ENCODE results near the gene SQSTM1. TPM values are rescaled to one million over a fixed set of nuclear protein-coding genes. Genes with fewer than 3 reads are reported as not detected.
A peak's percentile ranks its signal among the peaks of the same experiment; 100 is the strongest.
"Not testable (repeated sequence)": the region's sequence is repeated elsewhere in the genome, so short reads cannot be mapped to it uniquely, and the experiment has no call there.

SQSTM1 gene
- total RNA-seq, 1 donor from 2014 or later: 447 TPM

DNA sequence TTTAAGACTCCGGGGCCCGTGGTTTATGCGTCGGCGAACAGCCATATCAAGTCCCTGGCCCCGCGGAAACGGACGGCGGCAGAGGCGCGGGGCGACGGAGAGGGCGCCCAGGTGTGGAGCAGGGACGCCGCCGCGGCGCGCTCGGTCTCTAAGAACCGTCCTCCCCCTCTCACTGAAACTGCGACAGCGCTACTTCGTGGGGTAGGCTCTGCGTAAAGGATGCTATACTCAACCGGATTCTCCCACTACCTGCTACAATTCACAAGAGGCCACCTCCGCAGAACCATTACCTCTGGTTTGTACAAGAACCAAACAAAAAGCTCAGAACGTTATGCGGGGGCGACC, 37.5 kb downstream of the SQSTM1 start:
- peak; percentile 22 for DNase-seq (ENCODE audit: low read depth)

DNA sequence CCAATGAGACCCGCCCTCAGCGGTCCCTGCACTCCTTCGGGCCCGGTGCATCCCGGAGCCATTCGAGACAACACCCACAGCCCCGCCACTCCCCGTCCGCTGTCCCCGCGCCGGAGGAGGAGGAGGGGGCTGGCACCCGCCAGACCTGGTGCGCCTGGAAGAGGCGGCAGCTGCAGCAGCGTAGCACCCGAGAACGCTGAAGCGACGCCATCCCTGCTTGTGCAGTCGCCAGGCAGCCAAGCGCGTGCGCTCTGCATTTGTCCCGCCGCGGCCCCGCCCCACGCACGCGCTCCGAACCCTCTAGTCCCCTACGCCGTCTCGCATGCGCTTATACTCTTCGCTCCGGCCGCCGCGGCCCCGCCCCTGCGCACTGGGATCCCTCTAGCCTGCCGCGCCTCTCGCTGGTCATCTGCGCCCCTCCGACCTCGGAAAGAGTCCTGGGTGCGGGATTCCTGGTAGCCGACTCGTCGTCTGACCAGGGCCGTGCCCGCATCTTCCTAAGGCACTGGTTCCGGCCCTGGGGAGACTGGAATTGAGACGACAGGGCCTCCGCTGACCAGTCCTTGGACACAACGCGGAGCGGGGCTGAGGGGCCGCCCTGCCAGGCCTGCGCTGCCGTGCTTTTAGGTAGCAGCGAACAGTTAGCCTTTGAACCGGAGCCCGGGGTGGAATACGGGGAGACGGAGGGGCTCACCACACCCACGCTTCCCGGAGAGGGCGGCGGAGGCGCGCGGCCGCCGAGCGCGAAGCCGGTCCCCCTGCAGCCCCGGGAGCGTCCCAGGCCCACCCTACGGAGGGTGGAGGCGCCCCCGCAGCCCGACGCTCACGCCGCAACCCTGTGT, 38.1 kb downstream of the SQSTM1 start, which contains the start of gene MRNIP:
Gene MRNIP (minus strand): TSS at position 232 of the 842 bp plus-strand sequence. CDS start 21 bp downstream, at position 211.
- DNase-seq (ENCODE audit: low read depth): peak; percentile 78

DNA sequence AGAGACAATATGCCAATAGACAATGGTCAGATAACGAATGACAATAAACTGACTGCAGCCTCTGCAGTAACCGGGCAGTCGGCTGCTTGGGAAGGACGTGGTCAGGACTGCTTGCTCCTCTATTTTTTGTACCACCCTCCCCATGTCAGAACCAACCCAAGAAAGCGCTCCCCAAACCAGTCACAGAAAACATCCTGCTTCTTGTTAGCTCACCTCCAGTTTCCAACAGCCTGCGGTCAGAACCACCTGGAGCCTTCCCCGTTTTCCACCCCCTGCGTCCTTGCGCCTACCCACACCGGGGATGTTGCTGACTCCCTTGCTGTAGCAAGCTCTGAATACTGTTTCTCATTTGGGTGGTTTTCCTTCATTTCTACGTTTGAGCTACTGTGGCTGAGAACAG, 39.6 kb downstream of the SQSTM1 start:
- DNase-seq (ENCODE audit: low read depth): no peak

DNA sequence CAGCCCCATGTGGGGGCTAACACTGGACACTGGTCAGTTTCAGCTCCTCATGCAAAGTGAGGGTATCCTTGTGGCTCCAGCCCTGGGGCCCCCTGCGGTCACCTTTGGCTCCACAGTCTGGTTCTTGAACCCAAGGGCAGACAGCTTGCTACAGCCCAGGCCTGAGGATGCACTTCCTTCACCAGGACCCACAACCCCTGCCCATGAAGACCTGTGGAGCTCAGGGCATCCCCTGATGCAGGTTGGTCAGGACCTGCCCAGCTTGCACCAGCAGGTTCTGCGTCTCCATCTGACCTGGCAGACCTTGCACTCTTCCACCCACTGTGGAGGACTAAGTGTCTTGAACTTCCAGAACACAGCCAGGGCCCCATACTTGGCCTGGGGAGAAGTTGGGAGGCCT, 41.6 kb downstream of the SQSTM1 start:
- no peak for DNase-seq (ENCODE audit: low read depth)

DNA sequence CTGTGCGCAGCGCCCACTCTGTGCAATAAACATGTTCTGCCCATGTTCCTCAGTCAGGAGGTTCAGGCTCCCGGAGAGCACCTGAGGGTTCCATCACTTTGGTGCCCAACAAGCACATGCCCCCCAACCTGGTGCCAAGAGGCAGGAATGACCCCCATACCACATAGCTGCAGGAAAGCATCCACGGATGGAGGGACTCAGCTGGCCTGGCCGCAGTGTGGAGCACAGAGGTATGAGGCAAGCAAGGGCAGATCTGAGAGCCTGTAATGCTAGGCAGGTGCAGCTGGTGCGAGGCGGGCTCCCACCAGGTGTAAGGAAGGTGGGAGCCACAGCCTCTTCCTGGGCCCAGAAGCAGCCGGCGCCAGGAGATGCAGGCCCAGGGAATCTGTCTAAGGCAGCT, 42.2 kb downstream of the SQSTM1 start:
- DNase-seq (ENCODE audit: low read depth): no peak

DNA sequence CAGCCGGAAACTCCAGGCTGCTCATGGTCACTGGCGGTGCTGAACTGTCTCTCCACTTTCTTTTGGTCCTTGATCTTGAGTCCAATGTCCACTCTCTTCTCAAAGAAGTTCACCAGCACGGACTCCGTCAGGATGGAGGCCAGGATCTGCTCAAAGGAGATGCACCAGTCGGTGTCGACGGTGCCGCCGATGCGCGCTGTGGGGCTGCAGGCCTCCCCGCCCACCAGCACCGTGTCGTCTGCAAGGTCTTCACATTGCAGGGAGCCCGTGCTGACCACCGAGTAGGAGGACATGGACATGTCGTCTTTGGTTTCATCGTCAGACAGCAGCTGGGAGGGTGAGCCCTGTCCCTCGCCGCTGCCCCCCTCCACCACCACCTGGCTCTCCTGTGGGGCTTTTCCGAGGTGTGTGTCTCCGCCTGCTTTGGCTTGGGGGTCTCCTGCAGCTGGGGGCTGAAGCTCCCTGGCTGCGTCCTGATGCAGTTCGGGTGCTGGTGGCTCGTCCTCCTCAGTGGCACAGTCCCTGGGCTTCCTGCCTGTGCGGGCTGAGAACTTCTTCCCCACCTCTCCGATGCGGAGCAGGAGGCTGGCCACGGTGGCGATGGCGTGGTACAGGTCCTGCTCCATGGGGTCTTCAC, 42.9 kb downstream of the SQSTM1 start:
- no peak for DNase-seq (ENCODE audit: low read depth)

DNA sequence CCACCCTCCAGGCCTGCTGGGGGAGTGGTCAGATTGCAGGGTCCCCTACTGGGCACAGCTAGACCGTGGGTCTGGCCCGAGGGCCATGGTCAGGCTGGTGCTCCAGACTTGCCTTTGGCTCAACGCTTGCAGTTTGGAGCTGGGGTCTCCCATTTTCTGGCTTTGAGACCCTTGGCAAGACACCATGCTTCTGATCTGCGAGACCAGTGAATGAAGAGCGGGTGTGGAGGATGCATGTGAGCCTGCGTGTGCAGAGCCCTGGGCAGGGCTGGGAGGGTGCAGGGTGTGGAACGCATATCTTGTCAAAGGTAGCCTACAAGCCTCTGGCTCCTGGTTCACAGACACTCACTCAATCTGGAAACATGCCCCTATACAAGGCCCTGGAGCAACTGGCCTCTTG, 44.0 kb downstream of the SQSTM1 start:
- no peak for DNase-seq (ENCODE audit: low read depth)

DNA sequence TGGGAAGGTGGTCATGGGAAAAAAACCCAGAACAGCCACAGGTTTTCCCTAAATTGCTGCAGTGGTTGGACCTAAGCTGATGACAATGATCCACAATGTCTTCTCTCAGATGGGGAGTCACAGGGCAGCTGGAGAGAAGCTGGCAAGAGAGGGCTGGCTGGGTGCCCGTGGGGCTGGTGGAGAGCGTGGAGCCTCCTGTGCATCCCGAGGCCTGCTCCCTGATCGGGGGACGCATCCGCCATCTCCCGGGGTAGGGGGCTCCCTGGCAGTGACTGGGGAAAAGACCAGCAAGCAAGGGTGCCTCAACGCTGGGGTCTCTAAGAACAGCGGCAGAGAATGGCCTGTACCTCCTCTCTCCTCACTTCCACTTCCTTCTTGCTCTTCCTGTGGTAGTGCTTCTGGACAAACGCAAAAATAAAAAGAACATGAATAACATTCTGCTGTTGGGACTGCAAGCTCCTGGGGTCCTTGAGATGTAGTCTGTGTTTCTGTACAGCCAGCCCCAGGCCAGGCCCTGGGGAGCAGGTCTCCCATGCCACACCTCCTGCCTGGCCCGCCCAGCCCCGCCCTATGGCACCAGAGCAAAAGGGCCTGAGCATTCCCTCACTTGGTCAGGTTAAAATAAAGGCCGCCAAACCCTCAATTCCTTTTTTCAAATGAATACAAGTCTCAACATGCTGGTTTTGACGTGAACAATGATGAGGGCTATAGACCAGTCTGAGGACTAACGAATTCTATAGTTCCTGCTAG, 45.0 kb downstream of the SQSTM1 start:
- no peak for DNase-seq (ENCODE audit: low read depth)

DNA sequence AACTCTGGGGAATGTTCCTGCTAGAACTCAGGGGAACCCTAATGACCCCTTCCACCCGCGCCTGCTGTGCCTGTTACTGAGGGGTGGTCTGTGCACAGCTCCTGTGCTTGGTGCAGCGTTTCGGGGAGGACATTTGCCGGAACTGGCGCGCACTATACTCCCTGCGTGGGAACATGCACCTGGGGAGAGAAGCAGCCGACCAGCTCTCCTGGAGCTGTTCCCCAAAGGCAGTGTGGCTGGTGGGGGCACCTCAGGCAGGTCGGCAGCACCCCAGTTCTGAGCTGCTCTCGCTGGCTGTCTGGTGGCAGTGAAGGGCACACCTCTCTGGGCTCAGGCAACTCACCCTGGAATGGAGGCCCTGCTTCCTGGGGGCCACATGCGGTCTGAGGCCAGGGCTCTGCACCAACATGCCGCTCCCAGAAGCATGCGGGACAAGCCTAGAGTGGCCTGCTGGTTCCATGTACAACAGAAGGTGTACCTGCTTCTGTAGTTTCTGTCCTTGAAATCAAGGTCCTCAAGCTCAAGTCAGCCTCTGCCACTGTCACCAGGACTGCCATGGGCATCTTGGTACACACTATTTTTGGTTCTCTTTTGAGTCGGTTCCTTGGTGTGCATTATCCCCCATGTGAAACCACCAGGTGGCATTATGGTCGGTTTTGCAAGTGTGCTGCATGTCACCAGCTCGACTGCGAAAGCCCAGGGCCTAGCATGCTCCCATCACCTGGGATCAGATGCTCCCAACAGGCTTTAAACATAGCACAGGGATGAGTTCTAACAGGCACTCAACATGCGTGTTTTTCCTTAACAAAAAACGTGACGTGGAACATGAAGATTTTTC, 45.8 kb downstream of the SQSTM1 start:
- no peak for DNase-seq (ENCODE audit: low read depth)

DNA sequence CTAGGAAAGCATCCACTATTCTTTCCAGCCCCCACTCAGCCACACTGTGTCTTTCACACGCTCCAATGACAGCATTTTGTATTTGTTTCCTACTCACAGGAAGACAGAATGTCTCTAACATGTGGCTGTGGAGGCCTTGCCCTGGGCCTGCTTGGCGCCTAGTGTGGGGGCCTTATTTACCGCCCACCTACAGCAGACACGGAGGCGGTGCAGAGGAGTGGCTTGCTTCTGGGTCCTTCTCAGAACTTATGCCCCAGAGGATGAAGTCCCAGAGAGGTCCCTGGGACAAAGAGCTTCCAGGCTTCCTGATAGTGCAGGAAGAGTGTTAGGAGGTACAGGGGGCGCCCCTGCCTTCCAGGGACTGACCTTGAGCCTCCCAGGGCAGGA, 46.4 kb downstream of the SQSTM1 start:
- no peak for DNase-seq (ENCODE audit: low read depth)

DNA sequence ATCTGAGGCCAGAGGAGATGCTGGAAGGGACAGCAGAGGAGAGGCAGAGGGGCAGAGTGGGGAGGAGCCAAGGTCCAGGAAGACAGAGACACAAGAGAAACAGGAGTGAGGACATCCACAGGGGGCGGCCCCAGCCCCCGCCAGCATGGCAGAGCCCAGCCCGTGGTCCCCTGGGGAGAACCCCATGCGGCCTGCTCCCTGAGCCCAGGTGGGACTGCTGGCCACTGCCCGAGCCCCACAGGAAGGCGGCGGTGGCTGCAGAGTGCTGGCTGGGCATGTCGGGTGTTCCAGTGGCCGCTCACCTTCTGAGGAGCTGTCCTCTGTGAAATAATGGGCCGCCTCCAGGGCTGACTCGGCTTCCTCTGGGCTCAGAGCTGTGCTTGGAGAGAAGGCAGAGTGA, 46.8 kb downstream of the SQSTM1 start:
- DNase-seq (ENCODE audit: low read depth): no peak

DNA sequence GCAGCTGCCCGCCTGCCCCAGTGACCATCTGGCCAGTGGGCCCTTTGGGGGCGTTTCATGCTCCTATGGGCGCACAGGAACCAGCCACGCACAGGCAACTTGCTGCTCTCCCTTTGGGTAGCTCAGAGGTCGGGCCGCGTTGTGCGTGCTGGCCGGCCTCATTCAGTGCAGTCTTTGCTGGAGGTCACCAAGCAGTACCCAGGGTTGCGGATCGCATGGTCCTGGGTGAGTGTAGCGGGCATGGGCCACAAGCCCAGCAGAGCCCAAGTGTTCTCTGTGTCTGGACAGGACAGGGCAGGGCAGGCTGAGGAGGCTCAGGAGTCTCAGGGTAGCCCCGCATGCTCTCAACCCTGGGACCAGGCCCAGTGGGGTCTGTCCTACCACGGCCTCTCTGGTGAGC, 47.8 kb downstream of the SQSTM1 start:
- DNase-seq (ENCODE audit: low read depth): no peak

DNA sequence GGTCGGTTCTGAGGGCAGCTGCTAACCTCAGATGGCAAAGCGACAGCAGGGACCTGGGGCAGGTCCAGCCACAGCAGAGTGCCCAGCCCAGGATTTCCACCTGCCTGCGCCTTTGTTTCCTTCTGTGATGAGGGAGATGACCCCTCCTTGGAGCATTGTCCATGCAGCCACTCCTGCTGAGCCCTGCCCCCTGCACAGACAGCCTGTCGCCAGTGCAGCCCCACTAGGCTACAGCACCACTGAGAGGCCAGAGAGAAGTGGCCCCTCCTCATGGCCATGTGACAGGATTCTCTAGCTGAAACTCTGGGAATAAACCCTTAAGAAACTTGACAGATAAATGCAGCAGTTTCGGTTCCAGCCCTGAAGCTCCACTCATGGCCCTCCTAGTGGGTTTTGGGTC, 48.4 kb downstream of the SQSTM1 start:
- no peak for DNase-seq (ENCODE audit: low read depth)

DNA sequence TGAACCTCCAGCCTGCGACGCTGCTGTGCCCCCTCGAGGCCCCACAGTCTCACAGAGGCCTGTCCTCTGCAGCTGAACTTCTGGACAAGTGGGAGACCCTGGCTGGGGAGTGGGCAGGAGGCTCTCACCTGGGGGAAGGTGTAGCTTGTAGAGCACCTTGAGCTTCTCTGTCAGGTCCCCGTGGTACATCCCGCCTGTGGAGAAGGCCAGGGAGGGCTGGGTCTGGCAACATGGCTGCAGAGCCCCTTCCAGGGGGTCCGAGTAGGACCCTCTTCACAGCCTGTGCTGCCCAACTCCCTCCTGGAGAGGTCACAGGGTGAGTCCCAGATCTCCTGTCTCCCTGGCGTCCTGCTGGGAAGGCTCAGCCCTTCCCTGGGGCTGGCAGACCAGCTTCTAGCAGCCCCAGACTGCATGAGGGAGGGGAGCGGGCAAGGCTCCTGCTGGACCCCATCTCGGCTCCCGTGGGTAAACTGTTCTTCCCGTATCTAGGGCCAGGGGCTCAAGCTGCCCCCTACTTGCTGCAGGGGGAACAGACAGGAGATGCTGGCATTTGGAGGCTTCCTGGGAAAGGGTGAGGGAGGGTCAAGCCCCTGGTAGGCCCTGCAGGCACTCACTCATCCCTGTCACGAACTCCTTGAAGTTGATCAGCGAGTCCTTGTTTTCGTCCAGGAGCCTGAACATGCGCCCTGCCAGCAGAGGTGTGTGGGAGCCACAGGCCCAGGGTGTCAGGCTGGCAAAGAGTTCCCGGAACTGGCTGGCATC, 49.1 kb downstream of the SQSTM1 start:
- no peak for DNase-seq (ENCODE audit: low read depth)

DNA sequence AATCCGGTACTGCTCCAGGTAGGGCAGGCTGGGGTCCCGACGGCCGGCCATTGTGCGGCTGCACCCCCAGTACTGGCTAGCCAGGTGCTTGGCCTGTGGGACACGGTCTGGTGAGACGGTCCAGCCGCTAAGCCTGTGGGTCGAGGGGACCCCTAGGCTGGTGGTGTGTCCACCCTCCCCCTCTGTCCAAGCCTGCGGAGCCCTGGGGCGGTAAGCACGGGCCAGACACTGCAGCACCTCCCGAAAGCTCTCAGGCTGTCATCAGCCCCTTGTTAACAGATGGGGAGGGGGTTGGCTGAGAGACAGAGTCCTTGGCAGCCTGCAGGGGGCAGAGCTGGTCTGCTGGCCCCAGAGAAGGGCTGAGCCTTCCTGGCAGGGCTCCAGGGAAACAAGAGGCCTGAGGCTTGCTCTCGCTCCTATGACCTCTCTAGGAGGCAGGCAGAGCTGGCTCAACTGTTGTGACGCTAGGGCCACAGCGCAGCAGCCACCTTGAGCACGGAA, 49.7 kb downstream of the SQSTM1 start:
- no peak for DNase-seq (ENCODE audit: low read depth)

DNA sequence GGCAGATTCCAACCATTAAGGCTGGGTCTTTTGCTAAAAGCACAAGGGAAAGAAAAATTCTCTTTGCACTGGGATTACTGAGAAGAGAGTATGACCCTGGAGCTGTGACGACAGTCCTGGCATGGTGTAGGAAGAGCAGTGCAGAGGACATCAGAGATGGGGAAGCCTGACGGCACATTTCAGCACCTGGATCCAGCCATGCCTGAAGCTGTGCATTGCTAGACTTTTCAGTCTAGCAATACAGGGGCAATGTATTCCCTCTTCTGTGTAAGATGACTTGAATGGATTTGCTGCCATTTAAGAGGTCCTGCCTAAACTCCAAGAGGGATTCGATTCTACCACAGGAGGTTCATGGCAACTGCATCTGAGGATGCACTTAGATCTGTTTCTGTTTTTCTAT, 50.2 kb downstream of the SQSTM1 start:
- no peak for DNase-seq (ENCODE audit: low read depth)

DNA sequence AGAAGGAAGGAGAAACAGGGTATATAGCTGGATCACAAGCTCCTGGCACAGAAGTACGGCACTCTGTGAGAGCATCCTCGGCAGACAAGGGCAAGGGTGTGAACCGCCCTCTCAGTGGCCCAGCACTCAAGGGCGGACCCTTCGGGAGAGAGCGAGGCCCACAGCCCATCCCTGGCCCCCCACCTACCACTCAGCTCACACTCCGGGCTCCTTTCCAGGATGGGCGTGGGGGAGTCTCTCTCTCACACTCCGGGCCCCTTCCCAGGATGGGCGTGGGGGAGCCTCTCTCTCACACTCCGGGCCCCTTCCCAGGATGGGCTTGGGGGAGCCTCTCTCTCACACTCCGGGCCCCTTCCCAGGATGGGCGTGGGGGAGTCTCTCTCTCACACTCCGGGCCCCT, 50.8 kb downstream of the SQSTM1 start:
- not testable (repeated sequence) for DNase-seq (ENCODE audit: low read depth)

DNA sequence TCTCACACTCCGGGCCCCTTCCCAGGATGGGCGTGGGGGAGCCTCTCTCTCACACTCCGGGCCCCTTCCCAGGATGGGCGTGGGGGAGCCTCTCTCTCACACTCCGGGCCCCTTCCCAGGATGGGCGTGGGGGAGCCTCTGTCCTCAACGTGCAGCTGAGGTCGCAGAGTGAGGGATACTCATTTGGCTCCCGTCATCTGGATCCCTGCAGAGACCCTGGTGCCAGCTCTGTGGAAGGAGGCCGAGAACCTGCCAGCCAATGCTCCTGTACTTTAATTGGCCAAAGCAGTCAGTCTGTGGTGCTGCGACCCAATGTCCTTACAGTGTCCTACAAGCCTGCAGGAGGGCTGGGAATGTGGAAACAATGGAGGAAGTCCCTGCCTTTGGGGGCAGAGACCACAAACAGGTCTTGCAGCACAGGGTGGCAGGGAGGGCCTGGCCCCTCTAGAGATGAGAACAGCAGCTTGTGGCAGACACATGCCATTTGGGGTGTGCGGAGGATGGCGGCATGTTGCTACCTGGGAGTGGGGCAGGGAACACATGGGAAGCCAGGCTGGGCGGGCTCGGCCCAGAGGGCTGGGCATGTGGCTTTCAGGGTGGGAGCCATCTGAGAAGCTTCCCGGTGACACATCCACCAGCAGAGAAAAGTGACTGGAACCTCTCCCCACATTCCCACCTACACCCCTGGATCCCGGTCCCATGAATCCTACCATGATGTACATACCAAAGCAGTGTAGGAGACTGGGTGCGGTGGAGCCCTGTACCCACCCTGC, 51.5 kb downstream of the SQSTM1 start:
- DNase-seq (ENCODE audit: low read depth): no peak

DNA sequence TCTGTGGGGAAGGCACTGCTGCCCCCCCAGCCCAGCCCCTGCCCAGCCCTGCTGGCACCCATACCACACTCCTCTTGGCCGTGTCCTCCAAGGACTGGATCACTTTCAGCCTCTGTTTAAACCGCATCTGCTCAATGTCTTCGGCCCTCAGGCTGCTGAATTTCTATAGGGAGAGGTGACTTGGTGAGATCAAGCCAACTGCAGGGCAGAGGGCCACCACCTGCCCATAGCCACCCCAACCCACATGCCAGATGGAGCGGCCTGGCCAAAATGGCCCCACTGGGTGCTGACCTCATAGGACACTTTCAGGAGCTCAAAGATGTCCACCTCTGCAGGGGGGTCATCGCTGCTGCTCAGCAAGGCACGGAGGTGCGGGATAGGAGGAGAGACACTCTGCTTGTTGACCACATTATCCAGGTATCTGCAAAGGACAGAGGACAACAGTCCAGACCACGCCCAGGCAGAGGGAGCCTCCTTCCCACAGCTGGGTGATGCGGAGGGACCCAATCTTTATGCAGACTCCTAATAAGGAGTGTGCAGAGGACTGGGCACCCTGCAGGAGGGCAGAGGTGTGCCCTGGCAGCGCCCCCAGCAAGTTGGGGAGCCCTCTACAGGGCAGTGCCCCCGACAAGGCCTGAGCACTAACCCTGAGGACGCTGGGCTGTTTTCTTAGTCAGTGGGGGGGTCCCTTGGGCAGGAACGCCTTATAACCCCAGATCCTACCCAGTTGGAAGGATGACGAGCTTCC, 52.3 kb downstream of the SQSTM1 start:
- no peak for DNase-seq (ENCODE audit: low read depth)
